GM18508 (cell line): ENCODE results near the gene TESMIN.

Experiments used
- ATAC-seq: cut with Tn5 transposase; IDR thresholded peaks from one replicate; pipeline ENCODE4 v1.9.1; 2021; ENCODE audit warnings: moderate number of reproducible peaks; ENCODE audit not compliant: insufficient read depth, unreplicated experiment

The TESMIN gene

GRCh38 chr11:68715456-68716122 is 35.7 kb downstream of the TESMIN start:
- no peak for ATAC-seq

GRCh38 chr11:68714060-68714856 is 37.1 kb downstream of the TESMIN start:
- ATAC-seq: no peak

GRCh38 chr11:68711114-68711513 is 40.2 kb downstream of the TESMIN start:
- no peak for ATAC-seq

- ATAC-seq: no peak
Observed at GRCh38 chr11:68710409-68710808, 40.9 kb downstream of the TESMIN start.

- ATAC-seq: no peak
Observed at GRCh38 chr11:68709062-68709461, 42.3 kb downstream of the TESMIN start.

GRCh38 chr11:68707527-68707926 is 43.8 kb downstream of the TESMIN start:
- no peak for ATAC-seq

GRCh38 chr11:68704887-68705286 is 46.4 kb downstream of the TESMIN start:
- no peak for ATAC-seq

- no peak for ATAC-seq
Observed at GRCh38 chr11:68698993-68699392, 52.3 kb downstream of the TESMIN start.

GRCh38 chr11:68695531-68695930 is 55.8 kb downstream of the TESMIN start:
- no peak for ATAC-seq

GRCh38 chr11:68694431-68695297 is 56.7 kb downstream of the TESMIN start:
- no peak for ATAC-seq

GRCh38 chr11:68693484-68693882 is 57.8 kb downstream of the TESMIN start:
- ATAC-seq: no peak

- ATAC-seq: no peak
Observed at GRCh38 chr11:68692871-68693483, 58.3 kb downstream of the TESMIN start.

GRCh38 chr11:68692115-68692514 is 59.2 kb downstream of the TESMIN start:
- no peak for ATAC-seq

- ATAC-seq: no peak
Observed at GRCh38 chr11:68691402-68691784, 59.9 kb downstream of the TESMIN start.

- ATAC-seq: no peak
Observed at GRCh38 chr11:68690671-68691401, 60.5 kb downstream of the TESMIN start.

- no peak for ATAC-seq
Observed at GRCh38 chr11:68689737-68690625, 61.3 kb downstream of the TESMIN start.

GRCh38 chr11:68688881-68689280 is 62.4 kb downstream of the TESMIN start:
- ATAC-seq: no peak

GRCh38 chr11:68687986-68688385 is 63.3 kb downstream of the TESMIN start:
- no peak for ATAC-seq

- no peak for ATAC-seq
Observed at GRCh38 chr11:68687311-68687710, 64.0 kb downstream of the TESMIN start.
